ENCODE data around the gene SPRYD4.

The SPRYD4 gene

GRCh38 chr12:56522411-56523193, 54.2 kb downstream of the SPRYD4 start:
- no peak for DNase-seq

- DNase-seq, result no peak
These were observed 60.5 kb downstream of the SPRYD4 start for GRCh38 chr12:56528846-56529245.
